ENCODE measurements around the gene DNASE1L1.

Gene DNASE1L1

GRCh38 chrX:154409222-154409871 lies at the start of gene DNASE1L1:
TSS of gene DNASE1L1 (minus strand) at chrX:154409254. CDS start at chrX:154405568, 3,686 bp downstream.
- DNase-seq, result peak; percentile 34

GRCh38 chrX:154458116-154458953 lies 49.3 kb upstream of the DNASE1L1 start, which contains the start of gene PLXNA3:
TSS of gene PLXNA3 (plus strand) at chrX:154458281. CDS start at chrX:154460184, 1,903 bp downstream.
- DNase-seq, result peak; percentile 35

GRCh38 chrX:154457491-154458115 lies 48.5 kb upstream of the DNASE1L1 start:
- DNase-seq, result peak; percentile 30

GRCh38 chrX:154452823-154453222 lies 43.8 kb upstream of the DNASE1L1 start:
- DNase-seq, result no peak

- no peak for DNase-seq
These were observed 41.3 kb upstream of the DNASE1L1 start for GRCh38 chrX:154450312-154450711.

- no peak for DNase-seq
These were observed 40.6 kb upstream of the DNASE1L1 start for GRCh38 chrX:154449618-154450017.

- no peak for DNase-seq
These were observed 39.4 kb upstream of the DNASE1L1 start for GRCh38 chrX:154448484-154448883.

GRCh38 chrX:154446430-154446829 lies 37.4 kb upstream of the DNASE1L1 start:
- no peak for DNase-seq

- no peak for DNase-seq
These were observed 36.7 kb upstream of the DNASE1L1 start for GRCh38 chrX:154445776-154446175.

- no peak for DNase-seq
These were observed 35.7 kb upstream of the DNASE1L1 start for GRCh38 chrX:154444755-154445246.

- DNase-seq, result peak; percentile 70
These were observed 35.1 kb upstream of the DNASE1L1 start, which contains the start of gene FAM50A for GRCh38 chrX:154443992-154444754. TSS of gene FAM50A (plus strand) at chrX:154444141. CDS start at chrX:154444236, 95 bp downstream.

- DNase-seq, result no peak
These were observed 34.4 kb upstream of the DNASE1L1 start for GRCh38 chrX:154443479-154443910.

- no peak for DNase-seq
These were observed 33.1 kb upstream of the DNASE1L1 start for GRCh38 chrX:154441984-154442707.

GRCh38 chrX:154441564-154441963 lies 32.5 kb upstream of the DNASE1L1 start:
- DNase-seq, result no peak

- DNase-seq, result no peak
These were observed 31.7 kb upstream of the DNASE1L1 start for GRCh38 chrX:154440623-154441357.

GRCh38 chrX:154439841-154440240 lies 30.8 kb upstream of the DNASE1L1 start:
- DNase-seq, result no peak

- no peak for DNase-seq
These were observed 29.2 kb upstream of the DNASE1L1 start for GRCh38 chrX:154437971-154438893.

GRCh38 chrX:154436983-154437752 lies 28.1 kb upstream of the DNASE1L1 start, which contains the start of gene GDI1:
TSS of gene GDI1 (plus strand) at chrX:154437154. CDS start at chrX:154437255, 101 bp downstream.
- peak; percentile 46 for DNase-seq

All from activated CD4-positive, alpha-beta T cell treated with anti-CD3 and anti-CD28 coated beads, Interleukin-2, amount 50 U/mL, for 16 hours (primary cell).